Activated CD4-positive, alpha-beta T cell treated with anti-CD3 and anti-CD28 coated beads, Interleukin-10, Interleukin-2, amounts not matched to agents 100 ng/mL and 50 ng/mL, durations not matched to agents 16 hours and 8 hours (primary cell): Measurements from ENCODE around the gene NXPE1.
A peak's percentile ranks its signal among the peaks of the same experiment; 100 is the strongest.
"Not testable (repeated sequence)": the region's sequence is repeated elsewhere in the genome, so short reads cannot be mapped to it uniquely, and the experiment has no call there.

ENCODE experiments used
- DNase-seq: peaks from one replicate; pipeline ENCODE4 v3.0.0-alpha.2; 2020

The NXPE1 gene

DNA sequence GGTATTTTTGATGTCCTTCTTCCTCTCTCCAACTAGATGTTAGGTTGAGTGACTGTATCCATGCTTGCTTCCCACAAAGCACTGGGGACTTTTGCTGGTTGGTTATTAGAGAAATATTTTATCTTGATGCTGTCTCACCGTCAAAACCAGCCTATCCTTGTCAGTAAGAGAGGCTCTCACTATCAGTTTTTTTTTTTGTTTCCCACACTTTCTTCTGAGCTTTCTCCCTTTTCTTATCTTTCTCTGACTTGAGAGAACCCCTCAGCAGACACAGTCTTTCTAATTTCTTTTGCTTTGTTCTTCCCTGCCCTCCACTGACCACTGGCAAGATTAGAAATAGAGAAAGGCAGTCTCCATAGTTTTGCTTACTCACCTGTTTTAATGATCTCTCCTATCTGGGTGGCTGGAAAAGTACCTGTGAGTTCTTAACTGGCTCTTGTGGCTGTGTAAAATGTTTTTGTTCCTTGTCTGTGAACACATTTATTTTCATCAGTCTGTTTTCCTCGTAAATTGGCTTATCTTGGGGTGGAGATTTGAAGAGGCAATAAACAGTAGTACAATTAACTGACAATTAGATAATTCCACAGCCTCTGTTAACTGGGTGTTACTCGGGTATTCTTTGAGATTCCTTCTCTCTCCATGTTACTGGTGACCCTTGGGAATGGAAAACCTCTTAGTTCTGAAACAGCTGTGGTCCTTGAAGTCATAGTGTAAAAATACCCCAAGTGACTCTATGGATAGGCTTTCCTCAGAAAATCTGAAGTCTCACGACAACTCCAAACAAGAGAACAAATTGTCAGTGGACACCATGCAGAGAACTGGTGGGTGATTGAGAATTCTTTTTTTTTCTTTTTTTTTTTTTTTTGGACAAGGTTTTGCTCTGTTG is at the start of gene NXPE1:
Gene NXPE1 (minus strand): TSS at position 457 of the 886 bp plus-strand sequence. CDS start 8,680 bp downstream, outside the sequence.
- DNase-seq: no peak

DNA sequence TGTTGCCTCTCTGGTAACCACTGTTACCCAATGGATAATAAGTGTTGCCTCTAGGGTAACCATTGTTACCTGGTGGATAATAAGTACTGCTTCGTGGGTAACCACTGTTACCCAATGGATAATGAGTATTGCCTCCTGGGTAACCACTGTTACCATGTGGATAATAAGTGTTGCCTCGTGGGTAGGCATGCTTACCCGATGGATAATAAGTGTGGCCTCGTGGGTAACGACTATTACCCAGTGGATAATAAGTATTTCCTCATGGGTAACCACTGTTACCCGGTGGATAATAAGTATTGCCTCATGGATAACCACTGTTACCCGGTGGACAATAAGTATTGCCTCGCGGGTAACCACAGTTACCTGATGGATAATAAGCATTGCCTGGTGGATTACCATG is 49.7 kb upstream of the NXPE1 start:
- no peak for DNase-seq

GRCh38 chr11:114608605-114609004 is 48.9 kb upstream of the NXPE1 start:
- not testable (repeated sequence) for DNase-seq

DNA sequence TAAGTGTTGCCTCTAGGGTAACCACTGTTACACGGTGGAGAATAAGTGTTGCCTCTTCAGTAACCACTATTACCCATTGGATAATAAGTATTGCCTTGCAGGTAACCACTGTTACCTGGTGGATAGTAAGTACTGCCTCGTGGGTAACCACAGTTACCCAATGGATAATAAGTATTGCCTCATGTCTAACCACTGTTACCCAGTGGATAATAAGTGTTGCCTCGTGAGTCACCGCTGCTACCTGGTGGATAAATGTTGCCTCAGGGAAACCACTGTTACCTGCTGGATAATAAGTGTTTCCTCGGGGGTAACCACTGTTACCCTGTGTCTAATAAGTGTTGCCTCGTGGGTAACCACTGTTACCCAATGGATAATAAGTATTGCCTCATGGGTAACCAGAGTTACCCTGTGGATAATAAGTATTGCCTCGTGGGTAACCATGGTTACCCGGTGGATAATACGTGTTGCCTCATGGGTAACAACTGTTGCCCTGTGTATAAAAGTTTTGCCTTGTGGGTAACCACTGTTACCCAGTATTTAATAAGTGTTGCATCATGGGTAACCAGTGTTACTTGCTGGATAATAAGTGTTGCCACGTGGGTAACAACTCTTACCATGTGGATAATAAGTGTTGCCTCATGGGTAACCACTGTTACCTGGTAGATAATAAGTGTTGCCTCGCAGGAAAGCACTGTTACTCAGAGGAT is 48.2 kb upstream of the NXPE1 start:
- DNase-seq: no peak

- DNase-seq: not testable (repeated sequence)
These were observed 47.1 kb upstream of the NXPE1 start for GRCh38 chr11:114606802-114607075.

- DNase-seq: no peak
These were observed 46.5 kb upstream of the NXPE1 start for GRCh38 chr11:114606003-114606801.

GRCh38 chr11:114605370-114605769 is 45.7 kb upstream of the NXPE1 start:
- no peak for DNase-seq

GRCh38 chr11:114604886-114605285 is 45.2 kb upstream of the NXPE1 start:
- no peak for DNase-seq

DNA sequence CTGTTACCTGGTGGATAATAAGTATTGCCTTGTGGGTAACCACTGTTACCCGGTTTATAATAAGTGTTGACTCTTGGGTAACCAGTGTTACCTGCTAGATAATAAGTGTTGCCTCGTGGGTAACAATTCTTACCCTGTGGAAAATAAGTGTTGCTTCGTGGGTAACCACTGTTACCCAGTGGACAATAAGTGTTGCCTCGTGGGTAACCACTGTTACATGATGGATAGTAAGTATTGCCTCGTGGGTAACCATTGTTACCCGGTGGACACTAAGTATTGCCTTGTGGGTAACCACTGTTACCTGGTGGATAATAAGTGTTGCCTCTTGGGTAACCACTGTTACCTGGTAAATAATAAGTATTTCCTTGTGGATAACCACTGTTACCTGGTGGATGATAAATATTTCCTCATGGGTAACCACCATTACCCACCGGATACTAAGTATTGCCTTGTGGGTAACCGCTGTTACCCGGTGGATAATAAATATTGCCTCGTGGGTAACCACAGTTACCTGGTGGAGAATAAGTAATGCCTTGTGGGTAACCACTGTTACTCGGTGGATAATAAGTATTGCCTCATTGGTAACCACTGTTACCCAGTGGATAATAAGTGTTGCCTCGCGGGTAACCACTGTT is 44.6 kb upstream of the NXPE1 start:
- no peak for DNase-seq

DNA sequence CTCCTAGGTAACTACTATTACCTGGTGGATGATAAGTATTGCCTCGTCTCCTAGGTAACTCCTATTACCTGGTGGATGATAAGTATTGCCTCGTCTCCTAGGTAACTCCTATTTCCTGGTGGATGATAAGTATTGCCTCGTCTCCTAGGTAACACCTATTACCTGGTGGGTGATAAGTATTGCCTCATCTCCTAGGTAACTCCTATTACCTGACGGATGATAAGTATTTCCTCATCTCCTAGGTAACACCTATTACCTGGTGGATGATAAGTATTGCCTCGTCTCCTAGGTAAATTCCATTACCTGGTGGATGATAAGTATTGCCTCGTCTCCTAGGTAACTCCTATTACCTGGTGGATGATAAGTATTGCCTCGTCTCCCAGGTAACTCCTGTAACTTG is 43.5 kb upstream of the NXPE1 start:
- not testable (repeated sequence) for DNase-seq

GRCh38 chr11:114598461-114598860 is 38.8 kb upstream of the NXPE1 start:
- no peak for DNase-seq

DNA sequence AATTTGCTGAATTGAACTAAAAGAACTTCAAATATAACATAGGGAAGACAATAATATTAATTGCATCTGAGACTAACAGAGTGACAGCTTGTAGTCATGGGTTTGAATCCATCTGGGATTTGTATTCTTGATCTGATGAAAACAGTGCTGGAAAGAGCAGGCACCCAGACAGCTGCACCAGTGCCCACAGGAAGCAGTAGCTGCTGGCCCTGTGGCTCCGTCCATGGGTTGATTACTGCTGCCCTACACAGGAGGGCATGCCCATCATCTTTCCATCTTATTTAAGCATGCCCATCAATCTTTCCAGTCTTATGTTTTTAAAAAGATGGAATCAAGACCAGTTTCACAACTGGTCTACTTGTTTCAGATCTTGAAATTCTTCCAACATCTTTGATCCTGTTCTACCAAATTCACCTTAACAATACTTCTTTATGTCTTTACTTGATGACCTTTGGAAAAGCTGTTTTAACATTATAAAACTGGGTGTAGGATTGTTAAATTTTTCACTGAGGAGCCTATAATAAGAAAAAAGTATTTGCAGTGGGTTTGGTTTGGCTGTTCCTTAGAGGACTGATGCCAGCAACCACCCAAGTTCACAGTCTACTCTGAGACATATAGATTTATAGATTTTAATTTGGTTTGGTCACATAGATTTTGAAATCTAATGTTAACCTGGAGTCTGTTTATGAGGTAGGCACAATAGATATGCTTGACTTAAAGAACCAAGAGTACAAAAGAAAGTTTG is 36.7 kb upstream of the NXPE1 start:
- DNase-seq: no peak

- DNase-seq: no peak
These were observed 35.9 kb upstream of the NXPE1 start, which contains the start of gene NXPE4 for GRCh38 chr11:114595571-114595970. TSS of gene NXPE4 (minus strand) at chr11:114595786. CDS start at chr11:114594759, 1,027 bp downstream.

DNA sequence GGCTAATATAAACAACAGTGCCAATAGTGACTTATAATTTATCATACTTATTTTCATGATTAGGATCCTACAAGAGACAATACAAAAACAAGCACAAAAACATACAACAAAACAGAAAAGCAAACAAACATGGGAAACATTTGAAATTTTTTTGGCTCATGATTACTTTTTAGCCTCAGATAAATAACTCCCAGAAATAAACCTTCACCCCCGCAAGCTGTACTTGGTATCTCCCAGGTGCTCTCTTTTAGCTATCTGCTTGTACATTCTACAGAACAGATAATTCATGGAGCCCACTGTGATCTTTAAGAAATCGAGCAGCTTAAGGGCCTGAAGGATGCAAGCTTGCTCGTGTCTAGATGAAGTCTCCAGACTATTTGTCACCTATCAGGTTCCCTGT is 35.0 kb upstream of the NXPE1 start:
- DNase-seq: no peak

DNA sequence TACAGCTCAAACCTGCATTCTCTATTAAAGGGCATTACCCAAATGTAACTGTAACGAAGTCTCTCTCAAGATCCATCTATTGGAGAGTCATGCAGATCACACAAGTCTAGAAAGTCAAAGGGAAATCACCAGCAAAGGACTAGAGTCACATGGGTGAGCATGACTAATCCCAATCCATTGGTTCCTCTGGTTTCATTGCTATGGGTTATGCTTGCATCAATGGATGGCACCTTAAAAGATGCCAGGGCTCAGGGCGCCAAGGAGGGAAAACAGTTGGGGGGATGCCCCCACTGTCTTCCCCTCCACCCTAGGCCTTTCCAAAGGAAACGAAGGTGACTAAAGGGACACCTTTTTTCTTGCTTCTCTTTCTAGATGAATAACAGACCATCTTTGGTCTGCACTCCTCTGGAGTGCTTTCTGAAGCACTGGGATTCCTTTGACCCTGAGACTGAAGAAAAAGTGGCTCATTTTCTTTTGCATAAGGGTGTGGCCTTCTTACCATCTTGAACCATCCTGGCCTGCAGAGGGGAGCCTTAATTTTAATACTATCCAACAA is 27.8 kb upstream of the NXPE1 start:
- DNase-seq: no peak

- DNase-seq: no peak
These were observed 27.1 kb upstream of the NXPE1 start for GRCh38 chr11:114586797-114587196.

GRCh38 chr11:114571712-114572111 is 12.0 kb upstream of the NXPE1 start:
- DNase-seq: no peak

- DNase-seq: no peak
These were observed 10.1 kb upstream of the NXPE1 start for GRCh38 chr11:114569801-114570200.

DNA sequence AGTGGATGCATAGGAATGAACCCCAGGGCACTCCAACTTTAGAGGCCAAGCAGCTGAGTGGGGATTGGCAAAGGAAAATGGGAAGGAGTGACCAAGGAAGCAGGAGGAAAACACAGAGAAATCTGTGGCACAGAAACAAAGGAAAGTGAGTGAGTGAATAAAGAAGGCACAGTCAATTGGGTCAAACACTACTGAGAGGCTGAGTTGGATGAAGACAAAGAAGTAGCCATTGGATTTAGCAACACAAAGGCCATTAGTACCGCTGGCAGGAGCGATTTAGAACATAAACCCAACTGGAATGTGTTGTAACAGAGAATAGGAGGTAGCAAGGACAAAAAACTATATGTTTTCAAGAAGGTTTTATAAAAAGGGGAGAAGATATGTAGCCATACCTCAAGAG is 6.6 kb upstream of the NXPE1 start:
- DNase-seq: no peak

DNA sequence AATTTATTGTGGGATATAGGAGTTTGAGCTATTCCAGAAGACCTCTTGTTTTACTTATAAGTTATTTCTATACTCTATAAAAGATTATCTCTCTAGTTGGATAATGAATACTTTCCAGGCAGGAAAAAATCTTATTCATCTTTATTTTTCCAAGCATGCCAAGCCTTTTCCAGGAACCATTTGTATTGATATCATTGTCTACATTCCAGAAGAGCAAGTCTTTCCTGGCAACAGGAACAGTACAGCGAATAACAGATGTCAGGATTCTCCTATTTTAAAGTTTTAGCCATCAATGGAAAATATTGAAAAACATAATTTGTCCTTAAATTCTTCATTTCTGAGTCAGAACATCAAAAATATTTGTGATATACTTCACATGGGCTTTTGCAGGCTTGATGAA is 5.2 kb upstream of the NXPE1 start:
- DNase-seq: no peak

- DNase-seq: peak; percentile 6
These were observed 3.4 kb upstream of the NXPE1 start for GRCh38 chr11:114563077-114563476.
